Liver (tissue), 9 donors: ENCODE measurements around the gene DGCR2. TPM values are rescaled to one million over a fixed set of nuclear protein-coding genes. Genes with fewer than 3 reads are reported as not detected.

Source experiments
- DNase-seq: peaks from one replicate; pipeline ENCODE4 v3.0.0-alpha.2; 2017; ENCODE audit warnings: low spot score
- H3K27ac ChIP-seq, 2 donors: one replicate each; pipeline ENCODE4 v1.7.0; 2013; ENCODE audit warnings: inconsistent platforms in 2 of 2, low read length in 2 of 2, control low read depth in 1 of 2, low read depth in 1 of 2, mild to moderate bottlenecking in 1 of 2
- H3K27me3 ChIP-seq, 4 donors: one replicate each; pipeline versions ENCODE4 v1.6.1 to v1.7.0; 2013; ENCODE audit warnings: low read length in 3 of 4, inconsistent platforms in 1 of 4, mild to moderate bottlenecking in 1 of 4, moderate library complexity in 1 of 4; ENCODE audit not compliant: control insufficient read depth in 4 of 4, insufficient read depth in 4 of 4
- H3K36me3 ChIP-seq, 4 donors: one replicate each; pipeline versions ENCODE4 v1.6.1 to v1.7.0; 2013; ENCODE audit warnings: low read length in 3 of 4, mild to moderate bottlenecking in 3 of 4, low read depth in 1 of 4, moderate library complexity in 1 of 4; ENCODE audit not compliant: control insufficient read depth in 4 of 4, insufficient read depth in 3 of 4
- H3K4me1 ChIP-seq, 4 donors: one replicate each; pipeline versions ENCODE4 v1.6.1 to v1.7.0; 2013; ENCODE audit warnings: low read length in 3 of 4, mild to moderate bottlenecking in 3 of 4, moderate library complexity in 1 of 4; ENCODE audit not compliant: control insufficient read depth in 4 of 4, insufficient read depth in 4 of 4
- H3K4me3 ChIP-seq, 3 donors: one replicate each; pipeline versions ENCODE4 v1.6.1 to v1.7.0; 2013; ENCODE audit warnings: low read length in 3 of 3, control low read depth in 1 of 3, low read depth in 1 of 3, mild to moderate bottlenecking in 1 of 3
- H3K9ac ChIP-seq, 2 donors: one replicate each; pipeline ENCODE4 v1.7.0; 2013; ENCODE audit warnings: low read length in 2 of 2, mild to moderate bottlenecking in 2 of 2, moderate library complexity in 2 of 2, control low read depth in 1 of 2, low read depth in 1 of 2
- H3K9me3 ChIP-seq, 4 donors: one replicate each; pipeline versions ENCODE4 v1.6.1 to v1.7.0; 2013; ENCODE audit warnings: low read length in 3 of 4; ENCODE audit not compliant: control insufficient read depth in 4 of 4
- EGR1 ChIP-seq, 2 donors: IDR thresholded peaks; 2 replicates each; pipeline ENCODE4 v1.6.1; 2016 to 2018; ENCODE audit warnings: antibody characterized with exemption in 2 of 2, low read depth in 2 of 2
- FOXA1 ChIP-seq: IDR thresholded peaks from 2 replicates; pipeline ENCODE4 v1.6.1; 2016; ENCODE audit warnings: antibody characterized with exemption
- FOXA2 ChIP-seq: IDR thresholded peaks from 2 replicates; pipeline ENCODE4 v1.6.1; 2016; ENCODE audit warnings: antibody characterized with exemption
- GABPA ChIP-seq, 2 donors: IDR thresholded peaks in 1 of 2; conservative IDR thresholded peaks in 1 of 2; 2 replicates each; pipeline ENCODE4 v1.6.1; 2016; ENCODE audit warnings: antibody characterized with exemption in 2 of 2, mild to moderate bottlenecking in 1 of 2, moderate library complexity in 1 of 2
- HNF4A ChIP-seq, 2 donors: conservative IDR thresholded peaks; 2 replicates each; pipeline ENCODE4 v1.6.1; 2016; ENCODE audit warnings: antibody characterized with exemption in 2 of 2, mild to moderate bottlenecking in 2 of 2
- HNF4G ChIP-seq: IDR thresholded peaks from 2 replicates; pipeline ENCODE4 v1.6.1; 2016; ENCODE audit warnings: antibody characterized with exemption
- JUND ChIP-seq, 2 donors: IDR thresholded peaks; 2 replicates each; pipeline ENCODE4 v1.6.1; 2016; ENCODE audit warnings: antibody characterized with exemption in 2 of 2
- NR2F2 ChIP-seq: IDR thresholded peaks from 2 replicates; pipeline ENCODE4 v1.6.1; 2016; ENCODE audit warnings: antibody characterized with exemption
- RAD21 ChIP-seq, 2 donors: IDR thresholded peaks; 2 replicates each; pipeline ENCODE4 v1.6.1; 2016; ENCODE audit warnings: antibody characterized with exemption in 2 of 2, mild to moderate bottlenecking in 2 of 2
- RXRA ChIP-seq, 2 donors: IDR thresholded peaks; 2 replicates each; pipeline ENCODE4 v1.6.1; 2017 to 2018; ENCODE audit warnings: antibody characterized with exemption in 2 of 2, mild to moderate bottlenecking in 1 of 2
- SP1 ChIP-seq: IDR thresholded peaks from 2 replicates; pipeline ENCODE4 v1.6.1; 2018; ENCODE audit warnings: antibody characterized with exemption, mild to moderate bottlenecking
- TAF1 ChIP-seq: conservative IDR thresholded peaks from 2 replicates; pipeline ENCODE4 v1.6.1; 2016; ENCODE audit warnings: antibody characterized with exemption, mild to moderate bottlenecking
- YY1 ChIP-seq: IDR thresholded peaks from 2 replicates; pipeline ENCODE4 v1.6.1; 2016; ENCODE audit warnings: antibody characterized with exemption, mild to moderate bottlenecking
- WGBS: extraction: QIAGEN DNeasy Blood & Tissue Kit; methylation state at CpG from one replicate; pipeline ENCODE4 v1.1.7; 2013; 5-methylcytosine and 5-hydroxymethylcytosine counted together
- polyA plus RNA-seq, 2 donors: library from polyadenylated mRNA; stranded (reverse) in 1 of 2; unstranded in 1 of 2; fragments of 200-250 nt in 1 of 2; fragments of >200 nt in 1 of 2; fragmentation: Nextera tagmentation in 1 of 2; extraction: Ambion mirVana in 1 of 2; gene quantifications; one replicate each; pipeline versions ENCODE4 v1.2.1 to v1.2.3, GENCODE V29; 2013 to 2015
- total RNA-seq, 2 donors: library from RNA; depleted of rRNA; stranded (reverse); fragments of >200 nt; gene quantifications; one replicate each; pipeline ENCODE4 v1.2.3, GENCODE V29; 2014
- TF ChIP-seq, protein P1 (sequence below): IDR thresholded peaks from 2 replicates; pipeline ENCODE4 v1.6.1; 2016; ENCODE audit warnings: antibody characterized with exemption
- TF ChIP-seq, protein P2 (sequence below): fragments of 150-350 bp; IDR thresholded peaks from 2 replicates; pipeline ENCODE4 v1.5.1; 2017; ENCODE audit warnings: improper control_type of control experiment, low read depth, low read length; ENCODE audit not compliant: missing input control
- TF ChIP-seq, protein P3 (sequence below): IDR thresholded peaks from 2 replicates; pipeline ENCODE4 v1.6.1; 2016; ENCODE audit warnings: antibody characterized with exemption
- TF ChIP-seq, protein P4 (sequence below): IDR thresholded peaks from 2 replicates; pipeline ENCODE4 v1.6.1; 2016; ENCODE audit warnings: antibody characterized with exemption
- donor health status: healthy.
- donor health status: healthy.
- donor health status: healthy.
- donor health status: healthy.
- donor health status: healthy.

The DGCR2 gene
- total and polyA plus RNA-seq, 4 donors: 11.2 to 30.0 (median 21.1) TPM

DNA sequence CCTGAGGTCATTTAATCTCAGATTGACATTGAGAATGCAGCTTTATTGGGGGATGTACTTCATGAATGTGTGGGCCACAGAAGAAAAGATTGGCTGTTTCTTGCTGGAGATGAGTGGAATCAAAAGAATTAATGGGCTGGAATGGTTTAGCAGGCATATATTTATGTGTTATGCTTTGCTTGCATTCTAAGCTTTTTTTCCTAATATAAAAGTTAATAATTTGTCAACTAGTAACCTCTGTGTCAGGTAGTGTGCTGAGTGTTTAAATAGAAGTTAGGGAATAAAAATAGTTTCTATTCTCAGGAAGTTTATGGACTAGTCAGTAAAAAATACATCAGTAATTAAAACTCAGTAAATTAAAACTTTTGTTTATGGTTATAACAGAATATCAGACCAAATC is 118.7 kb downstream of the DGCR2 start:
- Histone ChIP-seq H3K4me3 (no peak overlapping the region), H3K36me3 (no peaks in the 10 kb centered on the region), H3K27me3 (no peaks in the 10 kb centered on the region), H3K9me3 (no peaks in the 10 kb centered on the region), H3K27ac (no peak overlapping the region), H3K9ac (no peak overlapping the region), H3K4me1 (peaks cover 0 to 10% (median 4%) of the 10 kb centered on the region in 4 donors)
- TF ChIP-seq EGR1 (IDR thresholded peaks at IDR 0.05; ENCODE audit: low read depth in 2 of 2) (no peak), FOXA1 (no peak), SP1 (no peak), GABPA (IDR thresholded peaks at IDR 0.05 in 1 of 2, conservative IDR thresholded peaks at IDR 0.05 in 1 of 2) (no peak)
- DNase-seq: no peak

DNA sequence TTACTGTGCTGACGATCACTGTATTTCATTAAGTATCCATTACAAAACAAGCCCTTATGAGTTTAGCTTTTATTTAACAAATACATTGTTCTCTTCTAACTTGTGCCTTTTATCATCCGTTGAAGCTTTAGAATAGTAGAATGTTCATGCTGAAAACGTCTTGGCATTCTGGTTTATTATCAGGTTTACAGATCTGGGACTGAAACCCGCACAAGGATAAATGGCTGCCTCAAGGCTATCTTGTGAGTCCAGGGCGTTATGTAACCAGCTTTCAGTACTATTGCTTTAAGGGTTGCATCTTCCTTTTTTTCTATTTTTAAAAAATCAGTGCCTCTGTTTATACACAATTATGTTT is 119.6 kb downstream of the DGCR2 start:
- DNase-seq: no peak
- Histone ChIP-seq H3K9me3 (no peaks in the 10 kb centered on the region), H3K4me3 (no peak overlapping the region), H3K27me3 (no peaks in the 10 kb centered on the region), H3K27ac (no peak overlapping the region), H3K9ac (no peak overlapping the region), H3K4me1 (peaks cover 0 to 10% (median 6%) of the 10 kb centered on the region in 4 donors), H3K36me3 (no peaks in the 10 kb centered on the region)
- TF ChIP-seq HNF4A (conservative IDR thresholded peaks at IDR 0.05) (no peak), SP1 (no peak), GABPA (IDR thresholded peaks at IDR 0.05 in 1 of 2, conservative IDR thresholded peaks at IDR 0.05 in 1 of 2) (no peak), NR2F2 (no peak), YY1 (no peak), TAF1 (no peak), RXRA (IDR thresholded peaks at IDR 0.05) (no peak), JUND (IDR thresholded peaks at IDR 0.05) (no peak), EGR1 (IDR thresholded peaks at IDR 0.05; ENCODE audit: low read depth in 2 of 2) (no peak)
- TF ChIP-seq, protein P1, sequence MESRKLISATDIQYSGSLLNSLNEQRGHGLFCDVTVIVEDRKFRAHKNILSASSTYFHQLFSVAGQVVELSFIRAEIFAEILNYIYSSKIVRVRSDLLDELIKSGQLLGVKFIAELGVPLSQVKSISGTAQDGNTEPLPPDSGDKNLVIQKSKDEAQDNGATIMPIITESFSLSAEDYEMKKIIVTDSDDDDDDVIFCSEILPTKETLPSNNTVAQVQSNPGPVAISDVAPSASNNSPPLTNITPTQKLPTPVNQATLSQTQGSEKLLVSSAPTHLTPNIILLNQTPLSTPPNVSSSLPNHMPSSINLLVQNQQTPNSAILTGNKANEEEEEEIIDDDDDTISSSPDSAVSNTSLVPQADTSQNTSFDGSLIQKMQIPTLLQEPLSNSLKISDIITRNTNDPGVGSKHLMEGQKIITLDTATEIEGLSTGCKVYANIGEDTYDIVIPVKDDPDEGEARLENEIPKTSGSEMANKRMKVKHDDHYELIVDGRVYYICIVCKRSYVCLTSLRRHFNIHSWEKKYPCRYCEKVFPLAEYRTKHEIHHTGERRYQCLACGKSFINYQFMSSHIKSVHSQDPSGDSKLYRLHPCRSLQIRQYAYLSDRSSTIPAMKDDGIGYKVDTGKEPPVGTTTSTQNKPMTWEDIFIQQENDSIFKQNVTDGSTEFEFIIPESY: no peak
- TF ChIP-seq, protein P2, sequence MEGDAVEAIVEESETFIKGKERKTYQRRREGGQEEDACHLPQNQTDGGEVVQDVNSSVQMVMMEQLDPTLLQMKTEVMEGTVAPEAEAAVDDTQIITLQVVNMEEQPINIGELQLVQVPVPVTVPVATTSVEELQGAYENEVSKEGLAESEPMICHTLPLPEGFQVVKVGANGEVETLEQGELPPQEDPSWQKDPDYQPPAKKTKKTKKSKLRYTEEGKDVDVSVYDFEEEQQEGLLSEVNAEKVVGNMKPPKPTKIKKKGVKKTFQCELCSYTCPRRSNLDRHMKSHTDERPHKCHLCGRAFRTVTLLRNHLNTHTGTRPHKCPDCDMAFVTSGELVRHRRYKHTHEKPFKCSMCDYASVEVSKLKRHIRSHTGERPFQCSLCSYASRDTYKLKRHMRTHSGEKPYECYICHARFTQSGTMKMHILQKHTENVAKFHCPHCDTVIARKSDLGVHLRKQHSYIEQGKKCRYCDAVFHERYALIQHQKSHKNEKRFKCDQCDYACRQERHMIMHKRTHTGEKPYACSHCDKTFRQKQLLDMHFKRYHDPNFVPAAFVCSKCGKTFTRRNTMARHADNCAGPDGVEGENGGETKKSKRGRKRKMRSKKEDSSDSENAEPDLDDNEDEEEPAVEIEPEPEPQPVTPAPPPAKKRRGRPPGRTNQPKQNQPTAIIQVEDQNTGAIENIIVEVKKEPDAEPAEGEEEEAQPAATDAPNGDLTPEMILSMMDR: no peak
- TF ChIP-seq, protein P3, sequence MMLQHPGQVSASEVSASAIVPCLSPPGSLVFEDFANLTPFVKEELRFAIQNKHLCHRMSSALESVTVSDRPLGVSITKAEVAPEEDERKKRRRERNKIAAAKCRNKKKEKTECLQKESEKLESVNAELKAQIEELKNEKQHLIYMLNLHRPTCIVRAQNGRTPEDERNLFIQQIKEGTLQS: no peak
- TF ChIP-seq, protein P4, sequence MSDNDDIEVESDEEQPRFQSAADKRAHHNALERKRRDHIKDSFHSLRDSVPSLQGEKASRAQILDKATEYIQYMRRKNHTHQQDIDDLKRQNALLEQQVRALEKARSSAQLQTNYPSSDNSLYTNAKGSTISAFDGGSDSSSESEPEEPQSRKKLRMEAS: no peak
- WGBS: 83% methylated on average over 5 of the region's 5 CpGs

DNA sequence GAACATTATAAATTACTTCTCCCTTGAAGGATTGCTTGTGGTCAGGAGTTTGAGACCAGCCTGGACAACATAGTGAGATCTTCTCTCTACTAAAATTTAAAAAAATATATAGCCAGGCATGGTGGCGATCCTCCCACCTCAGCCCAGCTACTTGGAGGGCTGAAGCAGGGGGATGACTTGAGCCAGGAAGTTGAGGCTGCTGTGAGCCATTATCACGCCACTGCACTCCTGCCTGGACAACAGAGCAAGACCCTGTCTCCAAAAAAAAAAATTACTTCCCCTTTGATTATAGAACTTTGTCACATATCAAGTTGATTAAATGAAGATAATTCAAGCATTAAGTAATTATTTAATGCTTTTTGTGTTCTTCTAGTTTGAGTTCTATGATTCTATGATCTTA is 121.0 kb downstream of the DGCR2 start:
- H3K9me3 ChIP-seq: no peaks in the 10 kb centered on the region
- no peak overlapping the region for H3K27ac ChIP-seq
- H3K4me3 ChIP-seq: no peak overlapping the region
- H3K4me1 ChIP-seq: peaks cover 0 to 10% (median 6%) of the 10 kb centered on the region in 4 donors
- DNase-seq: no peak
- 88% methylated on average over 2 of the region's 2 CpGs for WGBS
- H3K36me3 ChIP-seq: no peaks in the 10 kb centered on the region
- peaks cover 0 to 2% (median 0%) of the 10 kb centered on the region in 4 donors for H3K27me3 ChIP-seq
- H3K9ac ChIP-seq: no peak overlapping the region
- no peak for TF ChIP-seq HNF4G
- no peak for TF ChIP-seq RXRA (IDR thresholded peaks at IDR 0.05)
- no peak for TF ChIP-seq EGR1 (IDR thresholded peaks at IDR 0.05; ENCODE audit: low read depth in 2 of 2)
- TF ChIP-seq GABPA (IDR thresholded peaks at IDR 0.05 in 1 of 2, conservative IDR thresholded peaks at IDR 0.05 in 1 of 2): no peak
- no peak for TF ChIP-seq SP1
- TF ChIP-seq, protein P4: no peak
- TF ChIP-seq FOXA1: no peak
- TF ChIP-seq JUND (IDR thresholded peaks at IDR 0.05): no peak
- TF ChIP-seq YY1: no peak
- no peak for TF ChIP-seq FOXA2
- no peak for TF ChIP-seq TAF1
- no peak for TF ChIP-seq RAD21 (IDR thresholded peaks at IDR 0.05)
- TF ChIP-seq, protein P1: no peak
- TF ChIP-seq, protein P2: no peak
- TF ChIP-seq NR2F2: no peak
- no peak for TF ChIP-seq HNF4A (conservative IDR thresholded peaks at IDR 0.05)
